Activated CD4-positive, alpha-beta memory T cell treated with anti-CD3 and anti-CD28 coated beads, Interleukin-2, amount 10 ng/mL, durations not matched to agents 7 days and 5 days (primary cell): ENCODE results near the gene MACF1. TPM values are rescaled to one million over a fixed set of nuclear protein-coding genes. Genes with fewer than 3 reads are reported as not detected.

Experiments used
- CTCF ChIA-PET: fragments of 350-600 bp; sonication (Branson Sonifier 250); formaldehyde crosslinking; loops from one replicate; lab custom pipeline; 2021; ENCODE audit warnings: antibody characterized with exemption, inconsistent platforms; lab: Charles Lee
- POLR2A ChIA-PET: fragments of 350-600 bp; sonication (Branson Sonifier 250); formaldehyde crosslinking; loops from one replicate; lab custom pipeline; 2021; ENCODE audit warnings: antibody characterized with exemption; lab: Charles Lee
- DNase-seq: peaks from one replicate; pipeline ENCODE4 v3.0.0-alpha.2; 2020
- H3K27ac Mint-ChIP-seq: one replicate; pipeline ENCODE4 v1.8.0; 2021; ENCODE audit warnings: mild to moderate bottlenecking, mixed read lengths
- H3K27me3 Mint-ChIP-seq: one replicate; pipeline ENCODE4 v1.8.0; 2021; ENCODE audit warnings: mixed read lengths
- H3K36me3 Mint-ChIP-seq: one replicate; pipeline ENCODE4 v1.8.0; 2021; ENCODE audit warnings: low read depth, mixed read lengths
- H3K4me1 Mint-ChIP-seq: one replicate; pipeline ENCODE4 v1.8.0; 2021; ENCODE audit warnings: mixed read lengths
- H3K4me3 Mint-ChIP-seq: one replicate; pipeline ENCODE4 v1.8.0; 2021; ENCODE audit warnings: mild to moderate bottlenecking, mixed read lengths
- H3K9me3 Mint-ChIP-seq: one replicate; pipeline ENCODE4 v1.8.0; 2021; ENCODE audit warnings: mixed read lengths
- total RNA-seq, 2 experiments: library from RNA; stranded (reverse); gene quantifications; one replicate each; pipeline ENCODE4 v1.2.3, GENCODE V29; 2021

MACF1 gene
- total RNA-seq, 2 experiments from 2014 or later = 345 to 381 TPM

DNA sequence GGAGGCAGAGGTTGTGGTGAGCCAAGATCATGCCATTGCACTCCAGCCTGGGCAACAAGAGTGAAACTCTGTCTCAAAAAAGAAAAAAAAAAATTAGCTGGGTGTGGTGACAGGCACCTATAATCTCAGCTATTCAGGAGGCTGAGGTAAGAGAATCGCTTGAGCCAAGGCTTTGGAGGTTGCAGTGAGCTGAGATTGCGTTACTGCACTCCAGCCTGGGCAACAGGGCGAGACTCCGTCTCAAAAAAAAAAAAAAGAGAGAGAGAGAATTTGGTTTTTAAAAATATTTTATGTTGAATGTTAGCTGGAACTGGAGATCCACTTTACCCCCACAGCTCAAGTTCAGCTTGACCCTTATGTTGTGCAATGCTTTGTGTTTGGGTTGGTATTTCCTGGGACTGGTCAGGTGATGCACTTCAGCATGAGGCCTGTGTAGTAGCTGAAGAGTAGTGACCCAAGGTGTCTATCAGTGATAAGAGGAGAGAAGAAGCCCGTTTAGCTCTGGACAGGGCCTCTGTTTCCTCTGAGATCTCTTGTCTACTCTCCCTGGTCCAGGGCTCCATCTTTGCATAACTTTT is 36.8 kb upstream of the MACF1 start:
- no peak for DNase-seq
- H3K4me1 Mint-ChIP-seq = no peaks in the 10 kb centered on the region
- no peak overlapping the region for H3K27ac Mint-ChIP-seq
- POLR2A ChIA-PET = no interaction called here
- H3K9me3 Mint-ChIP-seq = no peaks in the 10 kb centered on the region
- no peak overlapping the region for H3K4me3 Mint-ChIP-seq
- H3K36me3 Mint-ChIP-seq = no peaks in the 10 kb centered on the region
- CTCF ChIA-PET = no interaction called here
- H3K27me3 Mint-ChIP-seq = no peaks in the 10 kb centered on the region

DNA sequence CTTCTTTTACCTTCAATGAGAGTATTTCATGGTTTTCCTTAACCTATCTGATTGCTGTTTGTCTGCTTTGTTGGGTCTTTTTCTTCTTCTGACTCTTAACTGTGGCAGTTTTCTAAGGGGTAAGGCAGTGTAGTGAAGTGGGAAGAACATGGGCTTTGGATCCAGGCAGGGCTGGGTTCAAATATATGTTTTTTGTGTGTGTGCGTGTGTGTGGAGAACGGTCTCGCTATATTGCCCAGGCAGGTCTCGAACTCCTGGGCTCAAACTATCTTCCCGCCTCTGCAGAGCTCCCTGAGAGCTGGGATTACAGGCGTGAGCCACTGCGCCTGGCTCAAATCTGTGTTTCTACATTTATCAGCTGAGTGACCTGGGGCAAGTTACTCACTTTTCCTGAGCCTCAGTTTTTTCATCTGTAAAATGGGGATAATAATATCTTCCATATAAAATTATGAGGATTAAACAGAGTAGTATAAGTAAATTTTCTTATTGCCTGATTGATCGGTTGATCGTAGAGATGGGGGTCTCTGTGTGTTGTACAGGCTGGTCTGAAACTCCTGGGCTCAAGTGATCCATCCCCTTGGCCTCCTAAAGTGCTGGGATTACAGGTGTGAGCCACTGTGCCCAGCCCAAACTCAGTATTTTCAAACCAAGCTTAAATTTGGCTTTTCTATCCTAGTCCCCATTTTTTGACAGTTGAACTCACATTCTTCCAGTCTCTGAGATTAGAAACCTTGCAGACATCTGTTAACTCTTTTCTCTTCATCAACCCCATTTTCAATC is 36.0 kb upstream of the MACF1 start:
- H3K27me3 Mint-ChIP-seq = no peaks in the 10 kb centered on the region
- no peak for DNase-seq
- no peaks in the 10 kb centered on the region for H3K9me3 Mint-ChIP-seq
- H3K36me3 Mint-ChIP-seq = no peaks in the 10 kb centered on the region
- POLR2A ChIA-PET = no interaction called here
- no peak overlapping the region for H3K4me3 Mint-ChIP-seq
- no peak overlapping the region for H3K27ac Mint-ChIP-seq
- CTCF ChIA-PET = no interaction called here
- H3K4me1 Mint-ChIP-seq = no peaks in the 10 kb centered on the region

DNA sequence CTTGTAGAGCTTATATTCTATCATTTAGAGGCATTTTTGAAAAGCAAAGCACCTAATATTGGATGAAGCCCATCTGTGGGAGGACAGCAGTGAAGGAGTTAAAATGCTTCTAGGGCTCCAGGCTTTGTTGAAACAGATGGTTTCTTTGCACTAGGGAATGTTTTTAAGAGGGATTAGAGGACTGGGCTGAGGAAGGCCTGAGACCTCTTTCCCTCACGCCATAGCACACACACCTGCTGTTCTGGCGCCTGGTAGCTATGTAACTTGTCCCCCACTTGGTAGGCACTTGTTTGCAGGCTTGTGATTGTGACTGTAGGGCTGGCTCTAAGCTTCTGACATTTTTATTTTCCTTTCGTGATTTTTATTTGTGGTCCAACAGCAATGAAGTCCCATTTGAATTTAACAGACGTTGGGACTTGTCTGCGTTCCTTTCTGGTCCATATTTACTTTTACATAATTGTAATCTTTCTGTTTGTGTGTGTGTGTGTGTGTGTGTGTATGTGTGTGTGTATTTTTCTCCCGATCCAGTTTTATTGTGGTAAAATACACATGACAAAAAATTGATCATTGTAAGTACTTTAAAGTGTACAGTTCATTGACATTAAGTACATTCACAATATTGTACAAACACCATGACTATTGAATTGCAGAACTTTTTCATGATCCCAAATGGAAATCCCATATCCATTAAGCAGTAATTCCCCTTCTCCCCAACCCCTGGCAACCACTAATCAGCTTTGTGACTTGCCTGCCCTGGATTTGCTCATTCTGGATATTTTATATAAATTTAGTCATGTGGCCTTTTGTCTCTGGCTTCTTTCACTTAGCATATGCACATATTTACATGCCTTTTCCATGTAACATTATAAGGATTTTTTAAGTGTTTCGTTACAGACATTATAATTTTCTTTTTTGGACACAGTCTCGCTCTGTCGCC is 33.5 kb upstream of the MACF1 start:
- DNase-seq = no peak
- ChIA-PET CTCF (interaction anchor here (1.0 to 1.5 kb wide), 3 partner anchors 13 to 68 kb away, joined by 3 to 6 read pairs (median 4); no protein-coding TSS in a partner anchor), POLR2A (no interaction called here)
- H3K4me3 Mint-ChIP-seq = no peak overlapping the region
- H3K27ac Mint-ChIP-seq = no peak overlapping the region
- H3K9me3 Mint-ChIP-seq = no peaks in the 10 kb centered on the region
- H3K27me3 Mint-ChIP-seq = no peaks in the 10 kb centered on the region
- H3K4me1 Mint-ChIP-seq = no peaks in the 10 kb centered on the region
- H3K36me3 Mint-ChIP-seq = no peaks in the 10 kb centered on the region

DNA sequence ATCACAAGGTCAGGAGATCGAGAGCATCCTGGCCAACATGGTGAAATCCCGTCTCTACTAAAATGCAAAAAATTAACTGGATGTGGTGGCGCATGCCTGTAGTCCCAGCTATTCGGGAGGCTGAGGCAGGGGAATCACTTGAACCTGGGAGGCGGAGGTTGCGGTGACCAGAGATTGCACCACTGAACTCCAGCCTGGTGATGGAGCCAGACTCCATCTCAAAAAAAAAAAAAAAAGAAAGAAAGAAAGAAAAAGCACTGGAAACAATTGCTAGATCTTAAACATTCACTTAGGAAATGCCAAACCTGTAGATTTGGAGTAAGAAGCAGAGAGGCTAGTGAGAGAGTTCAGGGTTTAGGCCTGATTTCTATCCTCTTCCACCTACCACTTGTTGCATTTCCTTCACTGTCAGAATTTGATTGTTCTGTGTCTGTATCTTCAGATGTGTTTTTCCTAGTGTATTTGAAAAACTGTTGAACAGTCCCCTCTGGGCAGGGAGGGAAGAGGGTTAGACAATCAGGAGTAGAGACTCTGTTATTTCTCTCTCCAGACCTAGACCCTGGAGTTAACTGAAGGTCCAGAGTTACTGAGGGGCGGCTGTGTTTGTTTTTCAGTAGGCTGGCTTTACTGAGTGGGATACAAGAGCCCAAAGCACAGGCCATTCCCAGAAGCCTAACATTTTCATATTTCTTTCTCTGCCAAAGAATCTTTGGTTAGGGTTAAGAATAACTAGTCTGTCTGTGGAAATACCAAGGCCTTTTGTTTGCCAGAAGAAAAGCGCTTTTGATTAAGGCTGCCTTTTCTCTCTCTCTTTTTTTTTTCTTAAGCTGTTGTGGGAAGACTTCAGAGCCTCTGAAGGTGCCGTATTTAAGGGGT is 31.1 kb upstream of the MACF1 start:
- Mint-ChIP-seq H3K36me3 (no peaks in the 10 kb centered on the region), H3K4me1 (no peaks in the 10 kb centered on the region), H3K27ac (no peak overlapping the region), H3K27me3 (no peaks in the 10 kb centered on the region), H3K4me3 (no peak overlapping the region), H3K9me3 (no peaks in the 10 kb centered on the region)
- CTCF ChIA-PET = interaction anchor here (0.6 to 1.4 kb wide), 2 partner anchors 10 to 312 kb away, joined by 5 read pairs; no protein-coding TSS in a partner anchor
- POLR2A ChIA-PET = no interaction called here
- no peak for DNase-seq

DNA sequence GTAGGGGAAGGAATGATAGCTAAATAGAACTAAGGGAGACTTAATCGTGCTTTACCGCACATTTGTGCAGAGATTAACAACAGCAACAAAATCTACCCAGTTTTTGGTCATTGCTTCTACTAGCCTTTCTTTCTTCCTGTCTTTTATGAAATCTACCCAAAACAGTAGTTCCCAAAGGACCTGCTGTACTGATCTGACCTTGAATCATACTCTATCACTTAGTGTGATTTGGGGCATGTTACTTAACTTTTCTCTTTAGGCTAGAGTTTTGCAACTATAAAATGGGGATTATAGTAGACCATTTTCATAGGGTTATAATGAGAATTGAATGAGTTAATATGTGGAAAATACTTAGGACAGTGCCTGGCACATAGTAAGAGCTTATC is 30.5 kb upstream of the MACF1 start:
- no peaks in the 10 kb centered on the region for H3K9me3 Mint-ChIP-seq
- POLR2A ChIA-PET = no interaction called here

DNA sequence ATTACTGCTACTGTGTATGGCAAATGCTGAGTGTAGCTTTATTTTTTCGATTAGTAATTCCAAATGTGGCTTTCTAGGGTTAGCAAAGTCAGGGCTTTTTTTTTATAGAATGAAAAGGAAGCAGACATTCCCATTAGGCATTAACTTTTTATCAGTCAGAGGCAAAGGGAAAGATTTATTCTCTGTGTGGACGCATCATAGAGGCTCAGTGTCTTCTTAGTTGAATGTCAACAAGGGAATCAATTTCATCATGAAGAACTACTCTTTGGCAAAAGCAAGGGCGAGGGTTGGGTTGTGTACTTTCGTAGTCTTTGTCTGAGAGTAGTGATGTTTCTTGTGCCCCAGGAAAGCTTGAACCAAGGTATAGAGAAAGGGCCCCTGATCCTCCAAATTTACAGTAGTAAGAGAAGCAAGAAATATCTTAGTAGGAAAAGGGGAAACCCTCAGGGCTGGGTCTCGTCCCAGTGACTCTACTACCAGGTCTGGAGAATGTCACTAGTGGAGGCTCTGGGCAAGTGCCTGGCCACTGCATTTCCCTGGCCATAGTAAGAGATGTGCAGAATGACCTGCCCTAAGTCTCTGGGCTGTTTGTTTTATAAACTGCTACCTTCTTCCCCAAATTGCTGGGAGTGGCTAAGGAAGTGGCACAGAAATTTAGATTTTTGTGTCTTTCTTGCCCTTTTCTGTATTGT is 30.0 kb upstream of the MACF1 start:
- no peak for DNase-seq
- Mint-ChIP-seq H3K4me3 (no peak overlapping the region), H3K9me3 (no peaks in the 10 kb centered on the region), H3K4me1 (no peaks in the 10 kb centered on the region), H3K27me3 (no peaks in the 10 kb centered on the region), H3K36me3 (no peaks in the 10 kb centered on the region), H3K27ac (no peak overlapping the region)
- ChIA-PET POLR2A (no interaction called here), CTCF (interaction anchor here (1.4 kb wide), 1 partner anchor 9 kb away, joined by 5 read pairs; no protein-coding TSS in a partner anchor)

More for the DNA sequence above, 30.5 kb upstream of the MACF1 start:
- Mint-ChIP-seq H3K4me3 (no peak overlapping the region), H3K27ac (no peak overlapping the region), H3K36me3 (no peaks in the 10 kb centered on the region), H3K27me3 (no peaks in the 10 kb centered on the region), H3K4me1 (no peaks in the 10 kb centered on the region)
- DNase-seq = no peak
- CTCF ChIA-PET = interaction anchor here (1.4 kb wide), 1 partner anchor 10 kb away, joined by 5 read pairs; no protein-coding TSS in a partner anchor

DNA sequence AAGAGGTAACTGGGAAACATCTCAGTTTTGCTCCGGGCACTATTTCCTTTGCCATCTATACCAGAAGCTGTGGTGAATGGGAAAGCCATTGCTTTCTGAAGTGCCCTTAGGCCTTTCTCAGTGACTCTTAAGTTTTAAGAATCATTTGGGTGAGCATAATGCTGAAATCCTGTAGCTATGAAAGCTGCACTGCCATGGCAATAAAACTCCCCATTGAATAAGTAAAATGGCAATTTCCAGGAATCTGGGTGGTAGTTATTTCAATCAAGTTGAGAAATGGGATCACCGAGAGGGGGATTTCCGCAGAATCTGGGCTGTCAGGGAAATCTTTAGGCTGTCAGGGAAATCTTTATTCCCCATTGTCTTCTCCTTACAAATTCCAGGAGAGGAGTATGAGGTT is 26.8 kb upstream of the MACF1 start:
- Mint-ChIP-seq H3K4me3 (no peak overlapping the region), H3K36me3 (no peaks in the 10 kb centered on the region), H3K9me3 (no peaks in the 10 kb centered on the region), H3K4me1 (no peaks in the 10 kb centered on the region), H3K27ac (no peak overlapping the region), H3K27me3 (no peaks in the 10 kb centered on the region)
- ChIA-PET CTCF (no interaction called here), POLR2A (interaction anchor here (0.6 kb wide), 1 partner anchor 39 kb away, joined by 3 read pairs; no protein-coding TSS in a partner anchor)
- DNase-seq = no peak

DNA sequence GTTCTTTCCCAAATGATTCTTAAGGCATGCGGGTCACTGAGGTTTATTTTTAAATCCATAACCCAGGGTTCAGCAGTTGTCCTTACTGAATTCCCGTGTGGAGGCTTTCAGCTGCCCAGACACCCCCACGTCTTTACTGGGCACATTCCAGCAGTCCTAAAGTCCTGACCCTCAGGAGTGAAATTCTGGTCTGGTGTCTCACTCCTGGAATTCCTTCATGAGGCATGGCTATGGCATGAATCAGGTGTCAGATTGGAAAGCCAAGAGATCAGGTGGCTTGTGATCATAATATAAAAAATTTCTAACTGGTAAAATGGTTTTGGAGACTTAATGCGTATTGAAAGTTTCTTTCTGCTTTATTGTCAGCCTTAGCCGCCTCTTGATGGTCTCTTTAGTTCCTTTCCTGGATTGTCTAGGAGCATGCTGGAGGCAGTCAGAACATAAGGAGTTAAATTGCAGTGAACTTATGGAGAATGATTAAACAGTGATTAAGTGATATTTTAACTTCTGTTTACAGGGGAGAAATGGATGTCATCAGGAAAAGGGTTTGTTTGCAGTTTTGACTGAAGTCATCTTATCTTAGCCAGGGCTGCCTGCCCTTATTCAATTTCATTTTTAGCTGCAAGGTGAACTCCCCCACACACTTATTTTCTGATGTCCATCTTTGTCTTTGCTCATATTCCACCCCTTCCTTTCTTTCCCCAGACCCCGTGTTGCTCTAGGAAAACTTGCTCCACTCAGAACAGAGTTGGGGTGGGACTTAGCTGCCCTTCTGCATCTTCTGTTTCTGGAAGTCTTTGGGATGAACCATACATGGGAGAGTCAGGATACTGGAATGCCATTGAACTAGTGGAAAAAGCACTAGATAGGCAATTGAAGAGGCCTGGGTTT is 25.7 kb upstream of the MACF1 start:
- Mint-ChIP-seq H3K36me3 (no peaks in the 10 kb centered on the region), H3K27me3 (no peaks in the 10 kb centered on the region), H3K4me1 (peaks cover 11% of the 10 kb centered on the region), H3K9me3 (no peaks in the 10 kb centered on the region), H3K27ac (no peak overlapping the region), H3K4me3 (no peak overlapping the region)
- no peak for DNase-seq
- POLR2A ChIA-PET = no interaction called here
- CTCF ChIA-PET = interaction anchor here (0.8 to 2.6 kb wide), 2 partner anchors 12 to 80 kb away, joined by 3 to 8 read pairs; no protein-coding TSS in a partner anchor

DNA sequence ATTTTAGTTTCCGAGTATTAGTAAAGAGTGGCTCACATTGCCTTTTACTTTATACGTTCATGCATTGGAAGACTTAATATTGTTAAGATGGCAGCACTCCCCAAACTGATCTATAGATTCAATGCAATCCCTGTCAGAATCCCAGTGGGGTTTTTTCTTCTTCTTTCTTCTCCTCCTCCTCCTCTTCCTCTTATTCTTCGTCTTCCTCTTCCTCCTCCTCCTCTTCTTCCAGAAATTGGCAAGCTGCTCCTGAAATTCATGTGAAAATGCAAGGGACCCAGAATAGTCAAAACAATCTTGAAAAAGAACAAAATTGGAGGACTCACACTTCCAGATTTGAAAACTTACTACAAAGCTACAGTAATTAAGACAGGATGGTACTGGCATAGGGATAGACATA is 23.2 kb upstream of the MACF1 start:
- CTCF ChIA-PET = no interaction called here
- H3K4me3 Mint-ChIP-seq = no peak overlapping the region
- H3K4me1 Mint-ChIP-seq = peaks cover 36% of the 10 kb centered on the region
- no peak overlapping the region for H3K27ac Mint-ChIP-seq
- no peaks in the 10 kb centered on the region for H3K36me3 Mint-ChIP-seq
- POLR2A ChIA-PET = no interaction called here
- no peak for DNase-seq
- H3K9me3 Mint-ChIP-seq = no peaks in the 10 kb centered on the region
- H3K27me3 Mint-ChIP-seq = no peaks in the 10 kb centered on the region

DNA sequence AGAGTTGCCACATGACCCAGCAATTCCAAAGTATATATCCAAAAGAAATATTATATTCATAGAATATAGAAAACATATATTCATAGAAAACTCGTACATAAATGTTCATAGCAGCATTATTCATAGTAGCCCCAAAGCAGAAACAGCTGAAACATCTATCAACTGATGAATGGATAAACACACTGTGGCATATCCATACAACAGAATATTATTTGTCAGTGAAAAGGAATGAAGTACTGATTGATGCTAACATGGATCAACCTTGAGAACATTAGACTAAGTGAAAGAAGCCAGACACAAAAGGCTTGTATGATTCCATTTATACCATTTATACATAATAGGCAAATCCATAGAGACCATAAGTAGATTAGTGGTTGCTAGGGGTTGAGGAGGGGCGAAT is 21.7 kb upstream of the MACF1 start:
- Mint-ChIP-seq H3K27me3 (no peaks in the 10 kb centered on the region), H3K4me1 (peaks cover 47% of the 10 kb centered on the region), H3K27ac (peak overlapping the region; percentile 7), H3K9me3 (no peaks in the 10 kb centered on the region), H3K36me3 (no peaks in the 10 kb centered on the region), H3K4me3 (no peak overlapping the region)
- no peak for DNase-seq
- ChIA-PET CTCF (interaction anchor here (1.6 to 4.0 kb wide), 3 partner anchors 9 to 77 kb away, joined by 3 to 39 read pairs (median 28); no protein-coding TSS in a partner anchor), POLR2A (interaction anchor here (3.2 to 5.4 kb wide), 2 partner anchors 11 to 23 kb away, joined by 33 to 54 read pairs; partner anchors contain the start of gene MACF1)
